Panc1 (cell line): ENCODE results near the gene NANOS3.

Source experiments
- POLR2AphosphoS5 ChIP-seq: IDR thresholded peaks from 2 replicates; pipeline ENCODE4 v1.6.1; 2012; ENCODE audit warnings: mild to moderate bottlenecking, low read depth, low read length, moderate library complexity
- TCF7L2 ChIP-seq: IDR thresholded peaks from 2 replicates; pipeline ENCODE4 v1.6.1; 2011; ENCODE audit warnings: mild to moderate bottlenecking, low read depth, low read length, inconsistent platforms
- TF ChIP-seq, protein P1 (sequence below): fragments of 450-650 bp; IDR thresholded peaks from 2 replicates; pipeline ENCODE4 v1.5.1; 2017; ENCODE audit warnings: mild to moderate bottlenecking
- TF ChIP-seq, protein P2 (sequence below), 2 experiments: IDR thresholded peaks; 2 replicates each; pipeline ENCODE4 v1.6.1; 2011 to 2012; ENCODE audit warnings: low read depth in 2 of 2, control low read depth in 1 of 2, low read length in 1 of 2, mild to moderate bottlenecking in 1 of 2, moderate library complexity in 1 of 2; ENCODE audit not compliant: insufficient read depth in 1 of 2

DNA sequence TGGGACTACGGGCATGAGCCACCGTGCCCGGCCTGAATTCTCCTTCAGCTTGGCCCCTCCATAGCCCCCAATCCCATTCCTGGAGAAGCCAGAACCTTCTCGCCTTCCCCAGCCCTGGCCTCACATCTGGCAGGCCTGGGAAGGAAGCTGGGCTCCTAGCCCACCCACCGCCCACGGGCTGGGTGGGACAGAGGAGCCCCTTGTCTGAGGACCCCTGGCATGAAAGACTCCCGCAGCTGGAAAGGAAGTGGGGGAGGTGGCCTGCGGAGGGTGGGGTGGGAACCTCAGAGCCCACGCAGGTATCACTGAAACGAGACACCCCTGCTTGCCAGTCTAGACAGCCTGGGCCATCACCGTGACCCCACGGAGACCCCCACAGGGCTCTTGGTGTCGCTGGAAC, 7.7 kb upstream of the NANOS3 start:
- TF ChIP-seq, protein P1, sequence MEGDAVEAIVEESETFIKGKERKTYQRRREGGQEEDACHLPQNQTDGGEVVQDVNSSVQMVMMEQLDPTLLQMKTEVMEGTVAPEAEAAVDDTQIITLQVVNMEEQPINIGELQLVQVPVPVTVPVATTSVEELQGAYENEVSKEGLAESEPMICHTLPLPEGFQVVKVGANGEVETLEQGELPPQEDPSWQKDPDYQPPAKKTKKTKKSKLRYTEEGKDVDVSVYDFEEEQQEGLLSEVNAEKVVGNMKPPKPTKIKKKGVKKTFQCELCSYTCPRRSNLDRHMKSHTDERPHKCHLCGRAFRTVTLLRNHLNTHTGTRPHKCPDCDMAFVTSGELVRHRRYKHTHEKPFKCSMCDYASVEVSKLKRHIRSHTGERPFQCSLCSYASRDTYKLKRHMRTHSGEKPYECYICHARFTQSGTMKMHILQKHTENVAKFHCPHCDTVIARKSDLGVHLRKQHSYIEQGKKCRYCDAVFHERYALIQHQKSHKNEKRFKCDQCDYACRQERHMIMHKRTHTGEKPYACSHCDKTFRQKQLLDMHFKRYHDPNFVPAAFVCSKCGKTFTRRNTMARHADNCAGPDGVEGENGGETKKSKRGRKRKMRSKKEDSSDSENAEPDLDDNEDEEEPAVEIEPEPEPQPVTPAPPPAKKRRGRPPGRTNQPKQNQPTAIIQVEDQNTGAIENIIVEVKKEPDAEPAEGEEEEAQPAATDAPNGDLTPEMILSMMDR = no peak
- TF ChIP-seq POLR2AphosphoS5 = no peak
- no peak for TF ChIP-seq TCF7L2
- TF ChIP-seq, protein P2, sequence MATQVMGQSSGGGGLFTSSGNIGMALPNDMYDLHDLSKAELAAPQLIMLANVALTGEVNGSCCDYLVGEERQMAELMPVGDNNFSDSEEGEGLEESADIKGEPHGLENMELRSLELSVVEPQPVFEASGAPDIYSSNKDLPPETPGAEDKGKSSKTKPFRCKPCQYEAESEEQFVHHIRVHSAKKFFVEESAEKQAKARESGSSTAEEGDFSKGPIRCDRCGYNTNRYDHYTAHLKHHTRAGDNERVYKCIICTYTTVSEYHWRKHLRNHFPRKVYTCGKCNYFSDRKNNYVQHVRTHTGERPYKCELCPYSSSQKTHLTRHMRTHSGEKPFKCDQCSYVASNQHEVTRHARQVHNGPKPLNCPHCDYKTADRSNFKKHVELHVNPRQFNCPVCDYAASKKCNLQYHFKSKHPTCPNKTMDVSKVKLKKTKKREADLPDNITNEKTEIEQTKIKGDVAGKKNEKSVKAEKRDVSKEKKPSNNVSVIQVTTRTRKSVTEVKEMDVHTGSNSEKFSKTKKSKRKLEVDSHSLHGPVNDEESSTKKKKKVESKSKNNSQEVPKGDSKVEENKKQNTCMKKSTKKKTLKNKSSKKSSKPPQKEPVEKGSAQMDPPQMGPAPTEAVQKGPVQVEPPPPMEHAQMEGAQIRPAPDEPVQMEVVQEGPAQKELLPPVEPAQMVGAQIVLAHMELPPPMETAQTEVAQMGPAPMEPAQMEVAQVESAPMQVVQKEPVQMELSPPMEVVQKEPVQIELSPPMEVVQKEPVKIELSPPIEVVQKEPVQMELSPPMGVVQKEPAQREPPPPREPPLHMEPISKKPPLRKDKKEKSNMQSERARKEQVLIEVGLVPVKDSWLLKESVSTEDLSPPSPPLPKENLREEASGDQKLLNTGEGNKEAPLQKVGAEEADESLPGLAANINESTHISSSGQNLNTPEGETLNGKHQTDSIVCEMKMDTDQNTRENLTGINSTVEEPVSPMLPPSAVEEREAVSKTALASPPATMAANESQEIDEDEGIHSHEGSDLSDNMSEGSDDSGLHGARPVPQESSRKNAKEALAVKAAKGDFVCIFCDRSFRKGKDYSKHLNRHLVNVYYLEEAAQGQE (IDR thresholded peaks at IDR 0.05; ENCODE audit: insufficient read depth in 1 of 2, low read depth in 2 of 2, low read length in 1 of 2) = no peak
